NCI-H82 treated with DMSO at 0.1 percent for 48 hours (cell line): ENCODE results near the gene SULF2.

Experiments used
- DNase-seq: peaks from one replicate; lab custom pipeline; 2025; ENCODE audit not compliant: unreplicated experiment; lab: John Stamatoyannopoulos, UW

Gene SULF2

GRCh38 chr20:47785854-47786764 lies 828 bp upstream of the SULF2 start:
- peak; percentile 79 for DNase-seq

- DNase-seq: no peak
These were observed 526 bp downstream of the SULF2 start for GRCh38 chr20:47784599-47785310.

DNA sequence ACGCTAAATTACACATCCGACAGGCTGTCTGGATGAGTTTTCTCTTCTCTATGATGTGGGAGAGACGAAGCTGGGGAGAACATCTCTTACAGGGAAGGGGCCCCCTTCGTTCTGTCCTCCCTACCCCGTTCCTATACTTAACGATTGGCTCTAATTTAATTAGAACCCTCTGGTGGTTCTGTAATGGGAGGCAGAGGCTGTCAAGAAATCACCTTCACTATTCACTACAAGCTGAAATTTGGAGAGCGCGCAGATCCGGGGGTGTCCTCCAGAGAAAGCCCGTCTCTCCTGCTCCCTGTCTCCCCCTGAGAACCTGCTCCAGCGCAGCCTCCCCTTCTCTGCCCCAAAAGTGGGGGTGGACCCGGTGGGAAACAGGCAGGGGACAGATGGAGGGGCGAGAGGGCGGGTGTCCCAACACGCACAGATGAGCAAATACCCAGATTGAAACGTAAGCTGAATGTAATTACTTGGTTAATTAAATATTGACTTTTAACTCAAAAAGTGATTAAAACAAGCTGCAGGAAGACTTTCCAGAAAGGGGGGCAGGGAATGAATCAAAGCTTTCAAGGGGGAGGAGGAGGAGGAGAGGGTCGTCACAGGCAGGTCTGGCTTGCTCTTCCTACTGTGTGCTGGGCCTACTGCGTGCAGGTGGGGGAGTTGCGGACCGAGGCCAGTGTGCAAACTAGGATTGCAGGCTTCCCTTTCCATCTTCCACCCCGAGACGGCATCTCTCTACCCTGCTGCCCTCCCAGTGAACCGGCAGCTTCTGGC lies 1.3 kb downstream of the SULF2 start:
- DNase-seq: no peak

DNA sequence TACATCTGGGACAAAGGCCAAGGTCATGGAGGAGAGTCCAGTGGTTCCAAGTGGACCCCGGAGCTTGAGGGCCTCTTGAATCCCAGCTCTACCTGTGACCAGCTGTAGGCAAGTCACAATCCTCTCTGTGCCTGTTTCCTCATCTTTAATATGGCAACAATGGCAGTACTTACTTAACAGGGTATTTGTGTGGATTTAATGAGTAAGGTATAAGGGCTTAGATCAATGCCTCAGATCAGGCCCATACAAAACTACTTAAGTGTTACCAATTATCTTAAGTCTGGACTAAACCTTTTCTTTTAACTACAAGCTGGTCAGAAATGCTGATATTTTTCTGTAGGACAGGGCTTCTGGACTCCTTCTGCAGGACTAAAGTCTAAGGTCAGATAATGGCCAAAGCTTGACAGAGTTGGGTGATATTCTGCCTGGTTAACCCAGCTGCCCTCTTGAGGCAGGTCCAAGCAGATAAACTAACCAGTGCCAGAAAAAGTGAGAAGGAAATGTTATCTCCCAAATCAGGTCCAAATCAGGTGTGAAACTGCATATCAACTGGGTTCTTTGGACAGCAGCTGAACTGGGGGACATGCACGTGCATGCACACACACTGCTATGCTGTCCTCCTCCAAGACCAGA lies 2.2 kb downstream of the SULF2 start:
- no peak for DNase-seq

- DNase-seq: no peak
These were observed 3.2 kb downstream of the SULF2 start for GRCh38 chr20:47782076-47782475.

- DNase-seq: no peak
These were observed 3.6 kb downstream of the SULF2 start for GRCh38 chr20:47781632-47782031.

DNA sequence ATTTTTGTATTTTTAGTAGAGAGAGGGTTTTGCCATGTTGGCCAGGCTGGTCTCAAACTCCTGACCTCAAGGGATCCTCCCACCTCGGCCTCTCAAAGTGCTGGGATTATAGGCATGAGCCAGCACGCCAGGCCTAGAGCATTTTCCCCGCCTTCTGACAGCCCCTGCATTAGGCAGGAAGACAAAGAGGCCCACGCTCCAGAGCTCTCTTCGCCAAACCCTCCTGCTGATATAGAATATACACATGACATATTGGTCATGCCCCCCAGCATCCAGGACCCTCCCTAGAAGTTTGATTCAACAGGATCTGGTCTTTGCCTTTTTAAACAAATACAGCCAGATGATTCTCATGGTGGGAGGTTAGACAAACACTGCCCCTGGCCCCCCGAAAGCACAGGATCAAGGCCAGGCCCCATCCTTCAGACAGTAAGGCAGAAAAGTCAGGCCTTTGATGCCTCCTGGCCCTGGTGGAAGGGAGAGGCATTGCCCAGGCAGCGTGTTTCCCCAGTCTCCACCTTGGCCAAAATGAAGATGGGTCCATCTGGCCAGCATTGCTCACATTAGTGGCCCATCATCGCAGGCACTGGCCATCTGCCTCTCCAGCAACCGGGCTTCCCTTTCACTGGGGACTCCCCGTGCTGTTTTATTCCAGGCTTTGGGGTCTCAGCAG lies 4.4 kb downstream of the SULF2 start:
- DNase-seq: no peak

DNA sequence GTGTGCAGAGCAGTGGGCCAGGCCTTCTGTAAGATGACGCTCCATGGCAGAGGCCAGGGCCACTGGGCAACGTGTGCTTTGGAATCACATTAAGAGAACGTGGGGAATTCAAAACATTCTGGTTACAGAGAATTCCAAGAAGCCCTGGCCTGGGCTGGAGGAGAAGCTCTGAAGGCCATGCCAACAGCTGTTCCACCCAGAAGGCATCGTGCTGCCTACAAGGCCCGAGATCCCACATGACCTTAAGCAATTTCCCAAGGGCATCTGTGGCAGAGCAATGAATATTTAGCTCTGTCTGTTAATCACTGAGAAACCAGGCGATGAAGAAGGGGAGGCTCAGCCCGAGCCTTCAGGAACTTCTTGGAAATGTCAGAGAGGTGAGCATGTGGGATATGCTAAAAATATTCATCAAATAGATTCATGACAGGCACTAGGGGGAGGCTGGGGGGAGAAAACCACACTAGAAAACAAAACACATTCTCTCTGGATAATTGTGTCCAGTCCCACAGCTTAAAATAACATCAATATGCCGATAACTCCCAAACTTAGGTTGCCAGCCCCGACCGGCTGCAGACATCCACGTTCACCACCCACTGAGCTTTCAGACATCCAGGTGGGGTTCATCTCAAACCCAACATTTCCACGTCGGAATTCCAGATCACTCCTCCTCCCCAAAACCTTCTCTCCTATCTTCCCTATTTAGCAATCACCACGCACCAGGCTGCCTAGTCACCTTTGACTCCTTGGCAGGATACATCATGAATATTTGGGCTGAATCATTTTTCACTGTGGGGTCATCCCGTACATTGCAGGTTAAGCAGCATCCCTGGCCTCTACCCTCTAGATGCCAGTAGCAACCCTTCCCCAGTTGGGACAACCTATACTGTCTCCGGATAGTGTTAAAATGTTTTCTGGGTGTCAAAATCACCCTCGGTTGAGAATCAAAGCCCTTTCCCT lies 6.6 kb downstream of the SULF2 start:
- no peak for DNase-seq

DNA sequence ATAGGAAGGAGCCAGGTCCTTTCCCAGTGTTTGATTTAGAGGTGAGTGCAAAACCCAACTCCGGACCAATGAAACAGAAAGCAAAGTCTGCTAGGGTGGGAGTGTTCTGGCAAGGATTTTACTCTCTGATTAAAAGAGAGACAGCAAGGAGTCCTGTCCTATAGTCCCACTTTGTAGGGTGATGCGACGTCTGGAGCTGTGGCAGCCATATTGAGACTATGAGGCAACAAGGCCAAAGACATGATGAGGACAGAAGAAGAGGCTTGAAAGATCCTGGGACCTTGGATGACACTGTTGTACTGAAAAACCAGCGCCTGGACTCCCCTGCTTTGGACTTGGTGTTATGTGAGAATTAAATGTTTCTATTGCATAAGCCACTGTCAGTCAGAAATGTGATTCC lies 8.1 kb downstream of the SULF2 start:
- no peak for DNase-seq

DNA sequence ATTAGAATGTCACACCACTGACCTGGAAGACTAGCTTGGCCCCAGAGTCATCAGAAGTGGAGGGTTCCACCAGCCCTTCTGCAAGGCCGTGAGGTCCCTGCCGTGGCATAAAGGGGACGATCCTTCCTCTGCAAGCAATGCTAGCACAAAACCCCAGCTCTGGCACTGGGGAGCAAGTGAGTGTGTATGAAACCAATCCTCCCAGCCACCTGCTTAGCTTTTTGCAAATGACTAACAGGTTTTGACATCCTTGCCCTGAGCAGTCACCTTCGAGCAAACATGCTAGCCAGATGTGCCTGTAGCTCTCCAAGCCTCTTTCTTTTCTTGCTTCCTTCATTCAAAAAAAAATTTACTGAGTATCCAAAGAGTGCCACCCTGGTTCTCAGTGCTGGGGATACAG lies 8.6 kb downstream of the SULF2 start:
- DNase-seq: no peak

DNA sequence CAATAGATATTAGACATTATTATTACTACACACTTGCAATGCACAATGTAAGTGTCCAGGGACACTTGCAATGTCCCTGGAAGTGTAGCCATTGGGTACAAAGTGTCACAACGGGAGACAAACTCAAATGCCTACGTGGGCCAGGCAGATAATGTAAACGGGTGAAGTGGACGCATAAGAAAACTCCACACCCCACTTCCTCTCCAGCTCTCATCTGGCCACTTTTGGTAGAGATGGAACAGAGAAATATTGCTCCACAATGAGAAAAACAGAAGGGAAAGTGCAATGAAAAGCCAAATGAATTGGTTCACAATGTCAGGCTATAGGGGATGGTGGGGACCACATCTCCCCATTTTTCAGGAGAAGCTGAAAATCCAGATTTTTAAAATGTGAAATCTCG lies 9.4 kb downstream of the SULF2 start:
- DNase-seq: no peak

GRCh38 chr20:47775039-47775438 lies 10.2 kb downstream of the SULF2 start:
- DNase-seq: no peak

DNA sequence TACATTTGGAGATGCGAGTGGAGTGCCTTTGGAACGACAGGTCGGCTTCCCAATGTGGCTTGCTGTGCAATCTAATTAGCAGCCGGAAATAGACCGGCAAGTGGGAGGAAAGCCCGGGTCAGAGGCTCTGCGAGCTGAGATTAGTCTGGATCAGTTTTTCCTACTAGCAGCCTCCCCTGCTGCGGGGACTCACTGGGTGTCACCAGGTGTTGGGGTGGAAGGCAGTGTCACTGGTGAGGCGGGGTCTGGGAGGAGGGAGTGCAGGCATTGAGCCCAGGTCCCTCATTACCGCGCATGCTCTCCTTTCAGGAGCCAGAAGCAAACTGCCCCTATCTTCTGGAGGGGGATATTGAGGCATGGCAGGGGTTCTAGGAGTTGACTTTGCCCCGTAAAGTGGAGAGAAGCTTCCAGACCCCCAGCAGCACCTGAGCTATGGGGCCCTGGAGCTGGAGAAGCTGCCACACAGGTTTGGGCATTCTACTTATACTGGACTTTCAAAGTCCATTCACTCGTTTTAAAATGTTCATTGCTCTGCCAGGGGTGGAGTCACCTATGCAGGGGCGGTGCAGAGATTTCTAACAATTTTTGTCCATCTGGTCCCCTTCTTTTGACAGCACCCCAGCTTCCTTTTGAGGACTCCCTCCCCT lies 11.0 kb downstream of the SULF2 start:
- peak; percentile 75 for DNase-seq

DNA sequence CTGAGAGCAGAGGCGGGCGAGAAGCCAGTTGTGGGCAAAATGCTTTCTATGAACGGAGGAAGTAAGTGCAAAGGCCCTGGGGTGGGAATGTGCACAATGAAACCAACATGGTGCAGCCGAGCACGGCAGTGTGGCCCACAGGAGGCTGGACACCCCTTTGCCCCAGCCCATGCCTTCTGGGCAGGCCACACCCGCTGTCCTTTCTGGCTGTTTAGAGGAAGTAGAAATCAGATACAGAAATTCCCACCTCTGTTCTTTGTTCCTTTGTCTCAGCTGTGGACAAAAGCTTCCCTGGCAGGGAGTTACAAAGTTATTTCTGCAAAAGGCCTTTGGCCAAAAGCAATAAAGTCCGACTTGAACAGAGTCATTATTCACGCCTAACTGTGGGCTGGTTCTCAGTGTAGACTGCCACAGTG lies 11.9 kb downstream of the SULF2 start:
- no peak for DNase-seq

DNA sequence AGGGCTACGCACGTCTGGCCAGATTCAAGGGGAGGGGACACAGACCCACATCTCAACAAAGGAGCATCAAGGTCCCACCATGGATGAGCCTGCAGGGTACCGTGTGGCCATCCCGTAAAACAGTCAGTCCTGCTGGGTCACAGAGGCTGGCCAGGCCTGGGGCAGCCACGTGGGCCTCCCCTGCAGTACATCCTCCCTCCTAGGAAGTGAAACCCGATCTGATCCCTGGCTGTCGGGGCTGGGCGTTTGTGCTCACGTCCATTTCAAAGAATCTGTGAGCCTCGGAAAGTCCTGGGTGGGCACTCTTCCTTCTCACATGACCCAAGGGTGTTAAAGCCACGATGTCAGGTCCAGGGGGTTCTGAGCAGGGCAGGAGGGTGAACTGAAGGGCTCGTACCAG lies 14.3 kb downstream of the SULF2 start:
- no peak for DNase-seq

- DNase-seq: no peak
These were observed 17.1 kb downstream of the SULF2 start for GRCh38 chr20:47768016-47768824.

- DNase-seq: no peak
These were observed 19.3 kb downstream of the SULF2 start for GRCh38 chr20:47765691-47766594.
